ENCODE data around the gene KLHL26. TPM values are rescaled to one million over a fixed set of nuclear protein-coding genes. Genes with fewer than 3 reads are reported as not detected.

Gene KLHL26
- total RNA-seq, 1 donor from 2014 or later, result 12.0 TPM

- H3K27me3 Mint-ChIP-seq (ENCODE audit: unreplicated experiment), result peaks cover 15% of the 10 kb centered on the region
- peaks cover 9% of the 10 kb centered on the region for H3K4me1 Mint-ChIP-seq (ENCODE audit: low read depth, unreplicated experiment)
- peak; percentile 45 for DNase-seq
Measured at GRCh38 chr19:18603255-18603957, 33.4 kb upstream of the KLHL26 start.

DNA sequence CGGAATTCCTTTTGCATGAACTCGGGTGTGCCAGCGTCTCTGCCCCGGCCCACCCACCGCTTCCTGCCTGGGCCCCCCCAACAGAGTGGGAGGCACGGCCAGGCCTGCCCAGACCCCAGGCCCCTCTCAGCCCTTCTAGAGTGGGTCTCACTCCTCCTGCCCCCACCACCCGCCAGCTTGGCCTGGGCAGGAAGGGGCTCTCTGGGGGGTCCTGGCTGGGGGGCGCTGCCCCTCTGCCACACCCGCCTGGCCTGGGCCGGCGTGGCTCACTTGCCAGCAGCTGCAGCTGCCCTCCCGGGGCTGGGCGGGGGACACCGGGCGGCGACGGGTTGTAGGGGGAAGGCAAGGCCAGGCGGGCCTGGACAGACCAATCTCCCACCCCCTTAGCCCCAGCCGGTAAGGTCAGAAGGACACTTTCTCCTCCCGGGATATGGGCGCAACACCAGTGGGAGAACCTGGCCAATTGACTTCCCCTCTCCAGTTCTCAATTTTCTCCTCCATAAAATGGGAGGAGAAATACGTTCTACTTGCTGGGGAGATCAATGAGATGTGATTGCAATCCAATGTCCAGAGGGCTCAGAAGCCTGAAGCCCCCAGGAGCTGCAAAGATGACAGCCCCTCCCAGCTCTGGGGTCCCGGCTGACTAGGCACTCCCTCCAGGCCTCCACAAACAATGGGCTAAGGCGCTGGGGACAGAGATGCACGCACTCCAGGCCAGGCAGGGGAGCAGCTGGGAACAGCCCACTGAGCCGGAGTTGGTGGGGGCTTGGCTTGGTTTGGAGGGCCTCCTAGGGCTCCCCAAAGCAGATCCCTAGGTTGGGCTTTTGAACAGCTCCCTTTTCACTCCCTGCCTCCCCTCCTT is 32.6 kb upstream of the KLHL26 start:
- H3K4me3 Mint-ChIP-seq (ENCODE audit: unreplicated experiment), result peak overlapping the region; percentile 88
- TF ChIP-seq CTCF (IDR thresholded peaks at IDR 0.05; ENCODE audit: partially characterized antibody, unreplicated experiment), result no peak
- peaks cover 23% of the 10 kb centered on the region for H3K27me3 Mint-ChIP-seq (ENCODE audit: unreplicated experiment)
- peaks cover 4% of the 10 kb centered on the region for H3K36me3 Mint-ChIP-seq (ENCODE audit: unreplicated experiment)
- no peak for DNase-seq
- peaks cover 12% of the 10 kb centered on the region for H3K4me1 Mint-ChIP-seq (ENCODE audit: low read depth, unreplicated experiment)
- H3K27ac Mint-ChIP-seq (ENCODE audit: unreplicated experiment), result no peak overlapping the region
- H3K9me3 Mint-ChIP-seq (ENCODE audit: unreplicated experiment), result peaks cover 8% of the 10 kb centered on the region

More at GRCh38 chr19:18603255-18603957, 33.4 kb upstream of the KLHL26 start:
- Mint-ChIP-seq H3K4me3 (ENCODE audit: unreplicated experiment) (peak overlapping the region; percentile 67), H3K36me3 (ENCODE audit: unreplicated experiment) (peaks cover 4% of the 10 kb centered on the region), H3K9me3 (ENCODE audit: unreplicated experiment) (peaks cover 5% of the 10 kb centered on the region), H3K27ac (ENCODE audit: unreplicated experiment) (no peak overlapping the region)
- TF ChIP-seq CTCF (IDR thresholded peaks at IDR 0.05; ENCODE audit: partially characterized antibody, unreplicated experiment), result peak; percentile 31

DNA sequence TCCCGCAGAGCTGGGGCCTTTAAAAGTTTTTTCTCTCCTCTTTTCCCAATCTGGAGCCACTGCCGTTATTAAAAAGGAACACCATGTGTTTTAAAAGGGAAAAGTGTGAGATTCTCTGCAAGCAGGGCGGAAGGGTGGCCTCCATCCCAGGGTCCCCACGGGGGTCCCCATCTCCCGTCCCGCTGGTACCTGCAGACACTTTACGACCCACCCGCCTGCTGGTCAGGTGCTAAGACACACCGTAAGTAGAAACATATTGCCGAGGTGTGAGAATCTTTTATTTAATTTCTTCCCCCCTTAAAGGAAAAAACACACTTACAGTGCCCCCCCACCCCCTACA is 32.0 kb upstream of the KLHL26 start:
- Mint-ChIP-seq H3K27ac (ENCODE audit: unreplicated experiment) (no peak overlapping the region), H3K9me3 (ENCODE audit: unreplicated experiment) (peaks cover 8% of the 10 kb centered on the region), H3K27me3 (ENCODE audit: unreplicated experiment) (peaks cover 28% of the 10 kb centered on the region), H3K4me1 (ENCODE audit: low read depth, unreplicated experiment) (peaks cover 12% of the 10 kb centered on the region), H3K36me3 (ENCODE audit: unreplicated experiment) (peaks cover 4% of the 10 kb centered on the region), H3K4me3 (ENCODE audit: unreplicated experiment) (peak overlapping the region; percentile 88)
- no peak for TF ChIP-seq CTCF (IDR thresholded peaks at IDR 0.05; ENCODE audit: partially characterized antibody, unreplicated experiment)
- no peak for DNase-seq

- peaks cover 12% of the 10 kb centered on the region for H3K4me1 Mint-ChIP-seq (ENCODE audit: low read depth, unreplicated experiment)
- TF ChIP-seq CTCF (IDR thresholded peaks at IDR 0.05; ENCODE audit: partially characterized antibody, unreplicated experiment), result no peak
- peak overlapping the region; percentile 91 for H3K27ac Mint-ChIP-seq (ENCODE audit: unreplicated experiment)
- peak overlapping the region; percentile 88 for H3K4me3 Mint-ChIP-seq (ENCODE audit: unreplicated experiment)
- peaks cover 8% of the 10 kb centered on the region for H3K9me3 Mint-ChIP-seq (ENCODE audit: unreplicated experiment)
- no peak for DNase-seq
- peaks cover 4% of the 10 kb centered on the region for H3K36me3 Mint-ChIP-seq (ENCODE audit: unreplicated experiment)
- peaks cover 26% of the 10 kb centered on the region for H3K27me3 Mint-ChIP-seq (ENCODE audit: unreplicated experiment)
Measured at GRCh38 chr19:18605196-18605545, 31.7 kb upstream of the KLHL26 start.
